Nephron (organoid): ENCODE results near the gene SLFN14.

Experiments used
- H3K27ac Mint-ChIP-seq, 3 experiments: 2 replicates each; pipeline ENCODE4 v1.8.0; 2020; ENCODE audit warnings: mixed read lengths in 3 of 3, mild to moderate bottlenecking in 2 of 3, moderate library complexity in 1 of 3
- H3K27me3 Mint-ChIP-seq: 2 replicates; pipeline ENCODE4 v1.8.0; 2021; ENCODE audit warnings: low read depth, mild to moderate bottlenecking, moderate library complexity, mixed read lengths
- H3K36me3 Mint-ChIP-seq: 2 replicates; pipeline ENCODE4 v1.8.0; 2020; ENCODE audit warnings: low read depth, mixed read lengths
- H3K4me1 Mint-ChIP-seq: 2 replicates; pipeline ENCODE4 v1.8.0; 2020; ENCODE audit warnings: mixed read lengths
- H3K4me3 Mint-ChIP-seq, 3 experiments: 2 replicates each; pipeline ENCODE4 v1.8.0; 2020; ENCODE audit warnings: mild to moderate bottlenecking in 3 of 3, mixed read lengths in 3 of 3, moderate library complexity in 2 of 3
- H3K9me3 Mint-ChIP-seq: 2 replicates; pipeline ENCODE4 v1.8.0; 2020; ENCODE audit warnings: mixed read lengths
- CTCF ChIP-seq, 3 experiments: fragments of 200-600 bp; sonication (generic); IDR thresholded peaks; one replicate each; pipeline ENCODE4 v1.5.0; 2021; ENCODE audit warnings: antibody characterized with exemption in 3 of 3; ENCODE audit not compliant: unreplicated experiment in 3 of 3

SLFN14 gene

GRCh38 chr17:35560703-35561102 is at the start of gene SLFN14:
TSS of gene SLFN14 (minus strand) at chr17:35560819. CDS start at chr17:35558062, 2,757 bp downstream.
- TF ChIP-seq CTCF (IDR thresholded peaks at IDR 0.05; ENCODE audit: unreplicated experiment in 3 of 3), result no peak
- no peak within 1 kb of the TSS for H3K27ac Mint-ChIP-seq
- no peaks in the 10 kb centered on the region for H3K9me3 Mint-ChIP-seq
- H3K4me3 Mint-ChIP-seq, result no peak within 1 kb of the TSS
- H3K36me3 Mint-ChIP-seq, result no peaks in the 10 kb centered on the region
- H3K27me3 Mint-ChIP-seq, result peaks cover 30% of the 10 kb centered on the region
- H3K4me1 Mint-ChIP-seq, result no peaks in the 10 kb centered on the region

- Mint-ChIP-seq H3K27ac (no peak overlapping the region), H3K27me3 (no peaks in the 10 kb centered on the region), H3K4me1 (no peaks in the 10 kb centered on the region), H3K9me3 (no peaks in the 10 kb centered on the region), H3K4me3 (no peak overlapping the region), H3K36me3 (peaks cover 47% of the 10 kb centered on the region)
- no peak for TF ChIP-seq CTCF (IDR thresholded peaks at IDR 0.05; ENCODE audit: unreplicated experiment in 3 of 3)
Observed at GRCh38 chr17:35609831-35610230, 49.2 kb upstream of the SLFN14 start.

GRCh38 chr17:35607239-35607847 is 46.7 kb upstream of the SLFN14 start:
- H3K9me3 Mint-ChIP-seq, result no peaks in the 10 kb centered on the region
- no peak for TF ChIP-seq CTCF (IDR thresholded peaks at IDR 0.05; ENCODE audit: unreplicated experiment in 3 of 3)
- no peak overlapping the region for H3K4me3 Mint-ChIP-seq
- H3K4me1 Mint-ChIP-seq, result no peaks in the 10 kb centered on the region
- no peaks in the 10 kb centered on the region for H3K27me3 Mint-ChIP-seq
- H3K27ac Mint-ChIP-seq, result no peak overlapping the region
- peaks cover 57% of the 10 kb centered on the region for H3K36me3 Mint-ChIP-seq

- H3K27me3 Mint-ChIP-seq, result no peaks in the 10 kb centered on the region
- peaks cover 58% of the 10 kb centered on the region for H3K36me3 Mint-ChIP-seq
- no peak overlapping the region for H3K4me3 Mint-ChIP-seq
- no peak for TF ChIP-seq CTCF (IDR thresholded peaks at IDR 0.05; ENCODE audit: unreplicated experiment in 3 of 3)
- no peaks in the 10 kb centered on the region for H3K4me1 Mint-ChIP-seq
- no peaks in the 10 kb centered on the region for H3K9me3 Mint-ChIP-seq
- no peak overlapping the region for H3K27ac Mint-ChIP-seq
Observed at GRCh38 chr17:35605678-35606077, 45.1 kb upstream of the SLFN14 start.

GRCh38 chr17:35603674-35604073 is 43.1 kb upstream of the SLFN14 start:
- no peaks in the 10 kb centered on the region for H3K9me3 Mint-ChIP-seq
- no peak overlapping the region for H3K4me3 Mint-ChIP-seq
- TF ChIP-seq CTCF (IDR thresholded peaks at IDR 0.05; ENCODE audit: unreplicated experiment in 3 of 3), result no peak

GRCh38 chr17:35597604-35598003 is 37.0 kb upstream of the SLFN14 start:
- H3K27ac Mint-ChIP-seq, result no peak overlapping the region
- H3K9me3 Mint-ChIP-seq, result no peaks in the 10 kb centered on the region
- no peak overlapping the region for H3K4me3 Mint-ChIP-seq
- no peaks in the 10 kb centered on the region for H3K27me3 Mint-ChIP-seq
- H3K36me3 Mint-ChIP-seq, result peaks cover 56% of the 10 kb centered on the region
- TF ChIP-seq CTCF (IDR thresholded peaks at IDR 0.05; ENCODE audit: unreplicated experiment in 3 of 3), result no peak
- H3K4me1 Mint-ChIP-seq, result no peaks in the 10 kb centered on the region

More at GRCh38 chr17:35603674-35604073, 43.1 kb upstream of the SLFN14 start:
- Mint-ChIP-seq H3K4me1 (no peaks in the 10 kb centered on the region), H3K27ac (no peak overlapping the region), H3K27me3 (no peaks in the 10 kb centered on the region), H3K36me3 (peaks cover 59% of the 10 kb centered on the region)
